Keratinocyte (primary cell): ENCODE measurements around the gene MSRB2. TPM values are rescaled to one million over a fixed set of nuclear protein-coding genes. Genes with fewer than 3 reads are reported as not detected.

Experiments used
- DNase-seq: peaks from one replicate; pipeline ENCODE4 v3.0.0-alpha.2; 2011; ENCODE audit warnings: low read depth, missing footprints, low spot score
- FAIRE-seq: peaks from 2 replicates; lab custom pipeline; 2011; peaks lifted over from hg19 to GRCh38; lab: Jason Lieb, UNC
- H2AFZ ChIP-seq: 2 replicates; pipeline ENCODE4 v1.6.0; 2012; ENCODE audit warnings: low read length, control low read depth, inconsistent platforms; ENCODE audit not compliant: control insufficient read depth
- H3K27ac ChIP-seq: 2 replicates; pipeline ENCODE4 v1.5.1; 2011; ENCODE audit warnings: low read length; ENCODE audit not compliant: control insufficient read depth, insufficient read depth
- H3K27me3 ChIP-seq: 3 replicates; pipeline ENCODE4 v1.6.0; 2011; ENCODE audit warnings: low read length; ENCODE audit not compliant: control insufficient read depth, insufficient read depth; ENCODE audit errors: extremely low read depth
- H3K36me3 ChIP-seq, 2 experiments: 2 replicates in 1 of 2; 3 replicates in 1 of 2; pipeline ENCODE4 v1.5.1; 2011; ENCODE audit warnings: low read length in 2 of 2, mild to moderate bottlenecking in 1 of 2; ENCODE audit not compliant: control insufficient read depth in 2 of 2, insufficient read depth in 2 of 2; ENCODE audit errors: extremely low read depth in 1 of 2
- H3K4me1 ChIP-seq: 3 replicates; pipeline ENCODE4 v1.5.1; 2011; ENCODE audit warnings: low read length; ENCODE audit not compliant: control insufficient read depth, insufficient read depth; ENCODE audit errors: extremely low read depth
- H3K4me2 ChIP-seq: 3 replicates; pipeline ENCODE4 v1.6.0; 2011; ENCODE audit warnings: low read depth, low read length; ENCODE audit not compliant: control insufficient read depth, insufficient read depth; ENCODE audit errors: extremely low read depth
- H3K4me3 ChIP-seq, 3 experiments: fragments of 200-600 bp in 1 of 3; sonication (generic) in 1 of 3; 2 replicates in 2 of 3; 3 replicates in 1 of 3; pipeline ENCODE4 v1.5.1; 2011 to 2016; ENCODE audit warnings: low read length in 3 of 3, mild to moderate bottlenecking in 3 of 3, control low read depth in 2 of 3, inconsistent platforms in 1 of 3, low read depth in 1 of 3, mixed read lengths in 1 of 3, mixed run types in 1 of 3, moderate library complexity in 1 of 3; ENCODE audit not compliant: control insufficient read depth in 2 of 3, insufficient read depth in 2 of 3; ENCODE audit errors: extremely low read depth in 1 of 3
- H3K79me2 ChIP-seq: 2 replicates; pipeline ENCODE4 v1.6.0; 2012; ENCODE audit warnings: low read length; ENCODE audit not compliant: control insufficient read depth, insufficient read depth
- H3K9ac ChIP-seq: 3 replicates; pipeline ENCODE4 v1.6.0; 2011; ENCODE audit warnings: low read length; ENCODE audit not compliant: control insufficient read depth, insufficient read depth; ENCODE audit errors: extremely low read depth
- H3K9me1 ChIP-seq: 3 replicates; pipeline ENCODE4 v1.6.0; 2011; ENCODE audit warnings: low read length; ENCODE audit not compliant: control insufficient read depth, insufficient read depth; ENCODE audit errors: extremely low read depth
- H3K9me3 ChIP-seq: 2 replicates; pipeline ENCODE4 v1.5.1; 2012; ENCODE audit warnings: low read depth, low read length; ENCODE audit not compliant: control insufficient read depth
- H4K20me1 ChIP-seq: 3 replicates; pipeline ENCODE4 v1.6.0; 2011; ENCODE audit warnings: low read length; ENCODE audit not compliant: control insufficient read depth, insufficient read depth; ENCODE audit errors: extremely low read depth
- EZH2 ChIP-seq: IDR thresholded peaks from one replicate; pipeline ENCODE4 v1.6.1; 2012; ENCODE audit warnings: inconsistent platforms, mild to moderate bottlenecking, low read length, moderate library complexity
- dilution Hi-C: fragments of 300-500 bp; cut with MboI; formaldehyde crosslinking; loops from one replicate; pipeline ENCODE4 v1.7.0; 2020; ENCODE audit warnings: low sequenced_read_pairs; ENCODE audit not compliant: extremely low pct_ligation_motif_present
- polyA plus RNA-seq, 5 experiments: library from polyadenylated mRNA; depleted of rRNA in 3 of 5; stranded (reverse) in 3 of 5; stranded (forward) in 1 of 5; unstranded in 1 of 5; fragments of >200 nt; gene quantifications; 1 replicate in 1 of 5; 2 replicates in 3 of 5; 3 replicates in 1 of 5; pipeline versions ENCODE4 v1.2.1 to v1.2.3, GENCODE V29; 2011 to 2012; ENCODE audit warnings: missing spikeins in 2 of 5, low read depth in 1 of 5, low replicate concordance in 1 of 5
- TF ChIP-seq, protein P1 (sequence below), 3 experiments: IDR thresholded peaks in 1 of 3; conservative IDR thresholded peaks in 1 of 3; optimal IDR thresholded peaks in 1 of 3; 2 replicates in 2 of 3; 3 replicates in 1 of 3; pipeline versions ENCODE3 to v1.5.1; 2011; ENCODE audit warnings: low read length in 3 of 3, mild to moderate bottlenecking in 3 of 3, moderate library complexity in 2 of 3, control low read depth in 1 of 3, inconsistent platforms in 1 of 3; ENCODE audit not compliant: insufficient read depth in 2 of 3; ENCODE audit errors: extremely low read depth in 1 of 3

Gene MSRB2
- polyA plus RNA-seq, 1 donor (not counting 4 experiments of a cell fraction or from before 2014, with no cell fraction given) = 27.6 TPM

GRCh38 chr10:23081221-23081750 is 14.1 kb upstream of the MSRB2 start:
- H3K9ac ChIP-seq = no peak overlapping the region
- H2AFZ ChIP-seq = no peak overlapping the region
- peaks cover 7% of the 10 kb centered on the region for H3K4me1 ChIP-seq
- no peaks in the 10 kb centered on the region for H3K79me2 ChIP-seq
- FAIRE-seq = peak; percentile 43
- TF ChIP-seq, protein P1, sequence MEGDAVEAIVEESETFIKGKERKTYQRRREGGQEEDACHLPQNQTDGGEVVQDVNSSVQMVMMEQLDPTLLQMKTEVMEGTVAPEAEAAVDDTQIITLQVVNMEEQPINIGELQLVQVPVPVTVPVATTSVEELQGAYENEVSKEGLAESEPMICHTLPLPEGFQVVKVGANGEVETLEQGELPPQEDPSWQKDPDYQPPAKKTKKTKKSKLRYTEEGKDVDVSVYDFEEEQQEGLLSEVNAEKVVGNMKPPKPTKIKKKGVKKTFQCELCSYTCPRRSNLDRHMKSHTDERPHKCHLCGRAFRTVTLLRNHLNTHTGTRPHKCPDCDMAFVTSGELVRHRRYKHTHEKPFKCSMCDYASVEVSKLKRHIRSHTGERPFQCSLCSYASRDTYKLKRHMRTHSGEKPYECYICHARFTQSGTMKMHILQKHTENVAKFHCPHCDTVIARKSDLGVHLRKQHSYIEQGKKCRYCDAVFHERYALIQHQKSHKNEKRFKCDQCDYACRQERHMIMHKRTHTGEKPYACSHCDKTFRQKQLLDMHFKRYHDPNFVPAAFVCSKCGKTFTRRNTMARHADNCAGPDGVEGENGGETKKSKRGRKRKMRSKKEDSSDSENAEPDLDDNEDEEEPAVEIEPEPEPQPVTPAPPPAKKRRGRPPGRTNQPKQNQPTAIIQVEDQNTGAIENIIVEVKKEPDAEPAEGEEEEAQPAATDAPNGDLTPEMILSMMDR (optimal IDR thresholded peaks at IDR 0.05 in 1 of 3, IDR thresholded peaks at IDR 0.05 in 1 of 3, conservative IDR thresholded peaks at IDR 0.05 in 1 of 3; ENCODE audit: extremely low read depth in 1 of 3, insufficient read depth in 2 of 3, low read length in 3 of 3) = no peak
- TF ChIP-seq EZH2 = no peak
- no peaks in the 10 kb centered on the region for H3K9me3 ChIP-seq
- H3K27me3 ChIP-seq = peaks cover 7% of the 10 kb centered on the region
- H4K20me1 ChIP-seq = no peaks in the 10 kb centered on the region
- dilution Hi-C loops = no loop called here
- peak overlapping the region; percentile 12 for H3K4me2 ChIP-seq
- H3K4me3 ChIP-seq = no peak overlapping the region
- no peak for DNase-seq
- no peaks in the 10 kb centered on the region for H3K9me1 ChIP-seq
- H3K36me3 ChIP-seq = no peaks in the 10 kb centered on the region
- H3K27ac ChIP-seq = no peak overlapping the region

GRCh38 chr10:23081891-23082290 is 13.5 kb upstream of the MSRB2 start:
- Histone ChIP-seq H3K4me1 (peaks cover 7% of the 10 kb centered on the region), H3K4me3 (no peak overlapping the region), H2AFZ (no peak overlapping the region), H3K9ac (no peak overlapping the region), H4K20me1 (no peaks in the 10 kb centered on the region), H3K79me2 (no peaks in the 10 kb centered on the region), H3K9me1 (no peaks in the 10 kb centered on the region), H3K9me3 (no peaks in the 10 kb centered on the region), H3K27ac (no peak overlapping the region), H3K4me2 (no peak overlapping the region), H3K36me3 (no peaks in the 10 kb centered on the region), H3K27me3 (peaks cover 7% of the 10 kb centered on the region)
- dilution Hi-C loops = no loop called here
- no peak for FAIRE-seq
- TF ChIP-seq, protein P1 (optimal IDR thresholded peaks at IDR 0.05 in 1 of 3, IDR thresholded peaks at IDR 0.05 in 1 of 3, conservative IDR thresholded peaks at IDR 0.05 in 1 of 3; ENCODE audit: extremely low read depth in 1 of 3, insufficient read depth in 2 of 3, low read length in 3 of 3) = peak; percentile 8 to 30 (median 29)
- TF ChIP-seq EZH2 = no peak
- no peak for DNase-seq
